B cell (primary cell): ENCODE results near the gene AKR1B15. TPM values are rescaled to one million over a fixed set of nuclear protein-coding genes. Genes with fewer than 3 reads are reported as not detected.

Experiments used
- ATAC-seq: fragments of 200-7000 bp; cut with Tn5 transposase; one replicate; pipeline ENCODE4 v1.10.0; 2021; ENCODE audit warnings: low read depth, mild to moderate bottlenecking, moderate number of reproducible peaks, moderate library complexity
- CTCF ChIA-PET: fragments of 350-600 bp; sonication (Branson Sonifier 250); formaldehyde crosslinking; loops from one replicate; lab custom pipeline; 2021; ENCODE audit warnings: antibody characterized with exemption, inconsistent platforms; lab: Charles Lee
- POLR2A ChIA-PET: fragments of 350-600 bp; sonication (Branson Sonifier 250); formaldehyde crosslinking; loops from one replicate; lab custom pipeline; 2021; ENCODE audit warnings: antibody characterized with exemption; lab: Charles Lee
- DNase-seq: peaks from one replicate; pipeline ENCODE4 v3.0.0; 2013
- H2AFZ ChIP-seq: 2 replicates; pipeline ENCODE4 v1.6.1; 2012; ENCODE audit warnings: mild to moderate bottlenecking, low read depth, low read length; ENCODE audit not compliant: insufficient read depth, poor library complexity, severe bottlenecking
- H3K27ac ChIP-seq, 2 donors: 1 replicate in 1 of 2; 2 replicates in 1 of 2; pipeline ENCODE4 v1.5.1; 2012 to 2013; ENCODE audit warnings: low read length in 2 of 2, mild to moderate bottlenecking in 2 of 2, moderate library complexity in 1 of 2
- H3K27me3 ChIP-seq, 4 experiments: fragments of 200-600 bp in 1 of 4; sonication (generic) in 1 of 4; replicated peaks in 1 of 4; 1 replicate in 2 of 4; 2 replicates in 2 of 4; pipeline versions ENCODE4 v1.6.1 to v1.7.0; 2013 to 2016; ENCODE audit warnings: low read length in 3 of 4, mild to moderate bottlenecking in 2 of 4, mixed read lengths in 1 of 4, moderate library complexity in 1 of 4; ENCODE audit not compliant: insufficient read depth in 4 of 4, control insufficient read depth in 3 of 4; ENCODE audit errors: control extremely low read depth in 1 of 4
- H3K36me3 ChIP-seq, 2 experiments: replicated peaks in 1 of 2; 1 replicate in 1 of 2; 2 replicates in 1 of 2; pipeline versions ENCODE4 v1.6.1 to v1.7.1; 2013; ENCODE audit warnings: low read length in 1 of 2; ENCODE audit not compliant: insufficient read depth in 2 of 2, control insufficient read depth in 1 of 2; ENCODE audit errors: control extremely low read depth in 1 of 2, extremely low read depth in 1 of 2
- H3K4me1 ChIP-seq, 2 donors: fragments of 200-600 bp in 1 of 2; sonication (generic) in 1 of 2; 1 replicate in 1 of 2; 2 replicates in 1 of 2; pipeline versions ENCODE4 v1.5.1 to v1.6.1; 2013 to 2017; ENCODE audit warnings: low read length in 2 of 2; ENCODE audit not compliant: control insufficient read depth in 2 of 2, insufficient read depth in 2 of 2
- H3K4me2 ChIP-seq: replicated peaks from 2 replicates; pipeline ENCODE3; 2012; ENCODE audit warnings: mild to moderate bottlenecking, low read depth, low read length; ENCODE audit not compliant: poor library complexity, severe bottlenecking
- H3K4me3 ChIP-seq, 5 experiments: fragments of 200-600 bp in 1 of 5; sonication (generic) in 1 of 5; 1 replicate in 3 of 5; 2 replicates in 2 of 5; pipeline versions ENCODE4 v1.5.1 to v1.7.0; 2011 to 2016; ENCODE audit warnings: low read length in 4 of 5, mild to moderate bottlenecking in 4 of 5, low read depth in 2 of 5, control low read depth in 1 of 5, moderate library complexity in 1 of 5; ENCODE audit not compliant: insufficient read depth in 1 of 5; ENCODE audit errors: control extremely low read depth in 1 of 5, extremely low read depth in 1 of 5
- H3K79me2 ChIP-seq: fragments of 200-600 bp; sonication (generic); one replicate; pipeline ENCODE4 v1.6.0; 2016; ENCODE audit warnings: low read length; ENCODE audit not compliant: control insufficient read depth, insufficient read depth
- H3K9ac ChIP-seq: fragments of 200-600 bp; sonication (generic); 2 replicates; pipeline ENCODE4 v1.6.1; 2017; ENCODE audit warnings: mild to moderate bottlenecking, low read length, moderate library complexity
- H3K9me3 ChIP-seq, 3 donors: one replicate each; pipeline versions ENCODE4 v1.6.1 to v1.7.1; 2013; ENCODE audit warnings: low read length in 2 of 3; ENCODE audit not compliant: control insufficient read depth in 2 of 3, insufficient read depth in 1 of 3; ENCODE audit errors: control extremely low read depth in 1 of 3
- H4K20me1 ChIP-seq: 2 replicates; pipeline ENCODE4 v1.6.0; 2012; ENCODE audit warnings: mild to moderate bottlenecking, low read length; ENCODE audit not compliant: insufficient read depth, control insufficient read depth, poor library complexity, severe bottlenecking
- H3K27ac Mint-ChIP-seq: one replicate; pipeline ENCODE4 v1.8.0; 2021; ENCODE audit warnings: mixed read lengths
- H3K27me3 Mint-ChIP-seq: one replicate; pipeline ENCODE4 v1.8.0; 2021; ENCODE audit warnings: mixed read lengths
- H3K4me1 Mint-ChIP-seq: one replicate; pipeline ENCODE4 v1.8.0; 2021; ENCODE audit warnings: mixed read lengths
- H3K4me3 Mint-ChIP-seq: one replicate; pipeline ENCODE4 v1.8.0; 2021; ENCODE audit warnings: mixed read lengths
- H3K9me3 Mint-ChIP-seq: one replicate; pipeline ENCODE4 v1.8.0; 2022; ENCODE audit warnings: mixed read lengths; ENCODE audit not compliant: insufficient read depth
- EZH2 ChIP-seq: IDR thresholded peaks from 2 replicates; pipeline ENCODE4 v1.6.1; 2012; ENCODE audit warnings: borderline replicate concordance, low read depth, mild to moderate bottlenecking, moderate library complexity, low read length; ENCODE audit not compliant: insufficient read depth, poor library complexity, severe bottlenecking
- WGBS: methylation state at CpG from one replicate; pipeline ENCODE4 v1.1.5; 2013; ENCODE audit warnings: missing lambda C conversion rate; ENCODE audit not compliant: insufficient coverage; 5-methylcytosine and 5-hydroxymethylcytosine counted together
- intact Hi-C: fragments of 100-400 bp; cut with micrococcal nuclease; formaldehyde crosslinking; loops from one replicate; pipeline ENCODE4 v1.10.0; 2022
- polyA plus RNA-seq: library from polyadenylated mRNA; depleted of rRNA; stranded (reverse); fragments of >200 nt; gene quantifications from 2 replicates; pipeline ENCODE4 v1.2.3, GENCODE V29; 2012
- total RNA-seq, 2 donors: library from RNA; stranded (reverse); fragments of 120-200 nt in 1 of 2; gene quantifications; 1 replicate in 1 of 2; 2 replicates in 1 of 2; pipeline versions ENCODE4 v1.2.3 to v1.2.4, GENCODE V29; 2013 to 2022
- TF ChIP-seq, protein P1 (sequence below): fragments of 200-600 bp; IDR thresholded peaks from one replicate; pipeline ENCODE4 v1.8.0; 2022; ENCODE audit warnings: antibody characterized with exemption, mild to moderate bottlenecking

Gene AKR1B15
- total and polyA plus RNA-seq, 2 donors (not counting 1 experiment from before 2014, with no cell fraction given) = not detected

DNA sequence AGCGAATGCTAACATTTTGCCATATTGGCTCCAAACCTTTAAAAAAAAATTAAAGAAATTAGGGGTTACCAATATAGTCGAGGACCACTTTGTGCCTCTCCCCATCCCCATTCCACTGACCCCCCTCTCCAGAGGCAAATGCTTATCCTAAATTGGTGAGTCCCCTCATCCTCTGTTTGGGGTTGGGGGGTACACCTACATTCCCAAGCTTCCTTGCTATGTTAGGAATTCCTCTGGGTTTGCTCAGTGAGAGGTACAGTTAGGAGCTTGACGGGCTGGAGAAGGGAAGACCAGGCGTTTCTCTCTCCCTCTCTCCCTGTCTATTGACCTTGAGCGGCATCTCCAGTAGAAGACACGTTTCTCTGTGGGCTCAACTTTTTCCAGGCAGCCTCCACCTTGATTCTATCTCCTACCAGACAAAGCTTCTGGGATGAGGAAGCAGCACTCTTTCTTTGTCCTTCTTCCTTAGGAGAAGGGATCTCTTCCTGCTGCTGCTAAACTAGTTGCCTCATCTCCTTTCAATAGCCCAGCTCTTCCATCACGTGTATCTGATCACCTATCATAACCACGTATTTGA lies 6.6 kb upstream of the AKR1B15 start:
- H3K4me3 ChIP-seq = no peak overlapping the region
- no peak overlapping the region for H2AFZ ChIP-seq
- TF ChIP-seq, protein P1, sequence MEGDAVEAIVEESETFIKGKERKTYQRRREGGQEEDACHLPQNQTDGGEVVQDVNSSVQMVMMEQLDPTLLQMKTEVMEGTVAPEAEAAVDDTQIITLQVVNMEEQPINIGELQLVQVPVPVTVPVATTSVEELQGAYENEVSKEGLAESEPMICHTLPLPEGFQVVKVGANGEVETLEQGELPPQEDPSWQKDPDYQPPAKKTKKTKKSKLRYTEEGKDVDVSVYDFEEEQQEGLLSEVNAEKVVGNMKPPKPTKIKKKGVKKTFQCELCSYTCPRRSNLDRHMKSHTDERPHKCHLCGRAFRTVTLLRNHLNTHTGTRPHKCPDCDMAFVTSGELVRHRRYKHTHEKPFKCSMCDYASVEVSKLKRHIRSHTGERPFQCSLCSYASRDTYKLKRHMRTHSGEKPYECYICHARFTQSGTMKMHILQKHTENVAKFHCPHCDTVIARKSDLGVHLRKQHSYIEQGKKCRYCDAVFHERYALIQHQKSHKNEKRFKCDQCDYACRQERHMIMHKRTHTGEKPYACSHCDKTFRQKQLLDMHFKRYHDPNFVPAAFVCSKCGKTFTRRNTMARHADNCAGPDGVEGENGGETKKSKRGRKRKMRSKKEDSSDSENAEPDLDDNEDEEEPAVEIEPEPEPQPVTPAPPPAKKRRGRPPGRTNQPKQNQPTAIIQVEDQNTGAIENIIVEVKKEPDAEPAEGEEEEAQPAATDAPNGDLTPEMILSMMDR = no peak
- no peak for TF ChIP-seq EZH2
- ChIA-PET POLR2A (interaction anchor here (0.7 kb wide), 1 partner anchor 129 kb away, joined by 3 read pairs; no protein-coding TSS in a partner anchor), CTCF (interaction anchor here (1.6 kb wide), 1 partner anchor 10 kb away, joined by 3 read pairs; no protein-coding TSS in a partner anchor)
- no peak overlapping the region for H3K9ac ChIP-seq
- H3K27ac Mint-ChIP-seq = no peak overlapping the region
- no peak for DNase-seq
- no peaks in the 10 kb centered on the region for H3K9me3 Mint-ChIP-seq
- intact Hi-C loops = loop anchor here (10.0 kb wide), 1 partner anchor 413 kb away; no protein-coding TSS in a partner anchor
- no peak for ATAC-seq
- no peaks in the 10 kb centered on the region for H4K20me1 ChIP-seq
- H3K27me3 ChIP-seq = no peaks in the 10 kb centered on the region
- H3K4me1 ChIP-seq = peaks cover 0 to under 1% of the 10 kb centered on the region in 2 donors
- H3K4me1 Mint-ChIP-seq = peaks cover under 1% of the 10 kb centered on the region
- no peak overlapping the region for H3K4me3 Mint-ChIP-seq
- no peaks in the 10 kb centered on the region for H3K79me2 ChIP-seq
- WGBS = no CpG with 5 or more reads among the region's 8 CpGs
- no peaks in the 10 kb centered on the region for H3K36me3 ChIP-seq
- H3K27ac ChIP-seq = no peak overlapping the region
- H3K27me3 Mint-ChIP-seq = peaks cover 34% of the 10 kb centered on the region
- H3K9me3 ChIP-seq = no peaks in the 10 kb centered on the region
- H3K4me2 ChIP-seq = no peak overlapping the region

GRCh38 chr7:134545380-134545779 lies 3.5 kb upstream of the AKR1B15 start:
- CTCF ChIA-PET = interaction anchor here (9.7 kb wide), 1 partner anchor 112 kb away, joined by 143 read pairs; no protein-coding TSS in a partner anchor
- Histone ChIP-seq H3K36me3 (no peaks in the 10 kb centered on the region), H3K9me3 (no peaks in the 10 kb centered on the region), H3K4me1 (peaks cover 3 to 5% of the 10 kb centered on the region in 2 donors), H2AFZ (no peak overlapping the region), H3K4me3 (no peak overlapping the region), H4K20me1 (no peaks in the 10 kb centered on the region), H3K79me2 (no peaks in the 10 kb centered on the region), H3K9ac (no peak overlapping the region), H3K27ac (no peak overlapping the region), H3K27me3 (no peaks in the 10 kb centered on the region), H3K4me2 (no peak overlapping the region)
- no peak overlapping the region for H3K27ac Mint-ChIP-seq
- DNase-seq (no peak), ATAC-seq (no peak)
- intact Hi-C loops = loop anchor here (10.0 kb wide), 1 partner anchor 409 kb away; no protein-coding TSS in a partner anchor
- H3K4me1 Mint-ChIP-seq = peaks cover 4% of the 10 kb centered on the region
- H3K27me3 Mint-ChIP-seq = peaks cover 43% of the 10 kb centered on the region
- TF ChIP-seq, protein P1 = no peak
- TF ChIP-seq EZH2 = no peak
- no peaks in the 10 kb centered on the region for H3K9me3 Mint-ChIP-seq
- POLR2A ChIA-PET = no interaction called here
- no peak overlapping the region for H3K4me3 Mint-ChIP-seq
- WGBS = 100% methylated on average over 2 of the region's 4 CpGs
